Stomach (tissue), 4 donors: ENCODE data around the gene NAALADL2.

Experiments used
- POLR2A ChIP-seq, 4 donors: fragments of 450-650 bp; IDR thresholded peaks; one replicate each; pipeline ENCODE4 v1.6.1; 2016; ENCODE audit warnings: antibody characterized with exemption in 4 of 4, control low read depth in 2 of 4, mild to moderate bottlenecking in 1 of 4, moderate library complexity in 1 of 4
- POLR2AphosphoS5 ChIP-seq, 3 donors: sonication (generic); formaldehyde crosslinking; IDR thresholded peaks; one replicate each; pipeline ENCODE4 v1.6.1; 2016; ENCODE audit warnings: antibody characterized with exemption in 3 of 3
- TF ChIP-seq, protein P1 (sequence below), 7 experiments: fragments of 450-650 bp in 4 of 7; fragments of 200-600 bp in 3 of 7; sonication (generic) in 3 of 7; IDR thresholded peaks; one replicate each; pipeline ENCODE4 v1.5.1; 2016 to 2019; ENCODE audit warnings: antibody characterized with exemption in 7 of 7, control low read depth in 2 of 7, mild to moderate bottlenecking in 1 of 7

DNA sequence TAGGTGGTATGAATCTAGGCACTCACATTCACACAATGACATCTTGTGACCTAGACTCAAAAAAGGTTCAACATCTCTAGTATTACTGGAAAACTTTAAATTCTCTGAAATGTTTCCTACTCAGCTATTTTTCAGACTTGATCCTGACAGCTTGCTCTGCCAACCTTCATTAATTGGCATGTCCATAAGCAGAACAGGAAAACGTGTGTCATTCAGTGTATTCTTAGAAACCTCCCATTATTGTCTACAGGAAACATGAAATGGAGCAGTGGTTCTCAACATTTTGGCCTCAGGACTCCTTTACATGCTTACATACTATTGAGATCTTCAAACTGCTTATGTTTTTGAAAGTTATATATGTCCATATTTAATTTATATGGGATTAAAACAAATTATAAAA is 363.2 kb downstream of the NAALADL2 start:
- no peak for TF ChIP-seq POLR2A (IDR thresholded peaks at IDR 0.05)
- TF ChIP-seq, protein P1, sequence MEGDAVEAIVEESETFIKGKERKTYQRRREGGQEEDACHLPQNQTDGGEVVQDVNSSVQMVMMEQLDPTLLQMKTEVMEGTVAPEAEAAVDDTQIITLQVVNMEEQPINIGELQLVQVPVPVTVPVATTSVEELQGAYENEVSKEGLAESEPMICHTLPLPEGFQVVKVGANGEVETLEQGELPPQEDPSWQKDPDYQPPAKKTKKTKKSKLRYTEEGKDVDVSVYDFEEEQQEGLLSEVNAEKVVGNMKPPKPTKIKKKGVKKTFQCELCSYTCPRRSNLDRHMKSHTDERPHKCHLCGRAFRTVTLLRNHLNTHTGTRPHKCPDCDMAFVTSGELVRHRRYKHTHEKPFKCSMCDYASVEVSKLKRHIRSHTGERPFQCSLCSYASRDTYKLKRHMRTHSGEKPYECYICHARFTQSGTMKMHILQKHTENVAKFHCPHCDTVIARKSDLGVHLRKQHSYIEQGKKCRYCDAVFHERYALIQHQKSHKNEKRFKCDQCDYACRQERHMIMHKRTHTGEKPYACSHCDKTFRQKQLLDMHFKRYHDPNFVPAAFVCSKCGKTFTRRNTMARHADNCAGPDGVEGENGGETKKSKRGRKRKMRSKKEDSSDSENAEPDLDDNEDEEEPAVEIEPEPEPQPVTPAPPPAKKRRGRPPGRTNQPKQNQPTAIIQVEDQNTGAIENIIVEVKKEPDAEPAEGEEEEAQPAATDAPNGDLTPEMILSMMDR (IDR thresholded peaks at IDR 0.05), result no peak
- no peak for TF ChIP-seq POLR2AphosphoS5 (IDR thresholded peaks at IDR 0.05)
